ENCODE measurements around the gene KAT14. TPM values are rescaled to one million over a fixed set of nuclear protein-coding genes. Genes with fewer than 3 reads are reported as not detected.

Gene KAT14
- total RNA-seq, 1 experiment from 2014 or later: 83.2 TPM

GRCh38 chr20:18213002-18213401, 75.3 kb downstream of the KAT14 start:
- Mint-ChIP-seq H3K27ac (ENCODE audit: unreplicated experiment) (no peak overlapping the region), H3K36me3 (ENCODE audit: insufficient read depth, unreplicated experiment) (peaks cover 5% of the 10 kb centered on the region), H3K4me3 (ENCODE audit: unreplicated experiment) (no peak overlapping the region), H3K9me3 (ENCODE audit: unreplicated experiment) (no peaks in the 10 kb centered on the region), H3K4me1 (ENCODE audit: low read depth, unreplicated experiment) (peaks cover 6% of the 10 kb centered on the region), H3K27me3 (ENCODE audit: insufficient read depth, unreplicated experiment) (no peaks in the 10 kb centered on the region)
- ChIA-PET CTCF (no interaction called here), POLR2A (no interaction called here)
- H3K27me3 ChIP-seq (replicated peaks; ENCODE audit: control insufficient read depth, insufficient read depth, low read length): no peaks in the 10 kb centered on the region
- H3K9me3 ChIP-seq: no peaks in the 10 kb centered on the region
- H3K4me1 ChIP-seq: no peaks in the 10 kb centered on the region; the same call in 1 of the 2 replicates
- no peaks in the 10 kb centered on the region for H3K36me3 ChIP-seq (ENCODE audit: control insufficient read depth, insufficient read depth, low read length)
- no peak for DNase-seq
- intact Hi-C loops (cut with micrococcal nuclease; ENCODE audit: unreplicated experiment): no loop called here
- TF ChIP-seq CTCF (IDR thresholded peaks at IDR 0.05; ENCODE audit: insufficient read depth in 1 of 2, low read depth in 1 of 2, low read length in 1 of 2, severe bottlenecking in 1 of 2, unreplicated experiment in 1 of 2): no peak
- no peak overlapping the region for H3K4me3 ChIP-seq (ENCODE audit: low read depth, low read length)
- no TSS peak for BruUV-seq (replicated peaks)

GRCh38 chr20:18215566-18215965, 77.9 kb downstream of the KAT14 start:
- H3K4me3 ChIP-seq (ENCODE audit: low read depth, low read length): no peak overlapping the region
- Mint-ChIP-seq H3K27ac (ENCODE audit: unreplicated experiment) (no peak overlapping the region), H3K9me3 (ENCODE audit: unreplicated experiment) (no peaks in the 10 kb centered on the region), H3K36me3 (ENCODE audit: insufficient read depth, unreplicated experiment) (peaks cover 5% of the 10 kb centered on the region), H3K4me1 (ENCODE audit: low read depth, unreplicated experiment) (peaks cover 6% of the 10 kb centered on the region), H3K4me3 (ENCODE audit: unreplicated experiment) (no peak overlapping the region), H3K27me3 (ENCODE audit: insufficient read depth, unreplicated experiment) (no peaks in the 10 kb centered on the region)
- intact Hi-C loops (cut with micrococcal nuclease; ENCODE audit: unreplicated experiment): no loop called here
- no peaks in the 10 kb centered on the region for H3K27me3 ChIP-seq (replicated peaks; ENCODE audit: control insufficient read depth, insufficient read depth, low read length)
- H3K36me3 ChIP-seq (ENCODE audit: control insufficient read depth, insufficient read depth, low read length): no peaks in the 10 kb centered on the region
- BruUV-seq (replicated peaks): no TSS peak
- H3K9me3 ChIP-seq: no peaks in the 10 kb centered on the region
- CTCF ChIA-PET: no interaction called here
- no peaks in the 10 kb centered on the region; the same call in 1 of the 2 replicates for H3K4me1 ChIP-seq
- no peak for DNase-seq
- POLR2A ChIA-PET: no interaction called here
- TF ChIP-seq CTCF (IDR thresholded peaks at IDR 0.05; ENCODE audit: insufficient read depth in 1 of 2, low read depth in 1 of 2, low read length in 1 of 2, severe bottlenecking in 1 of 2, unreplicated experiment in 1 of 2): no peak

GRCh38 chr20:18218280-18218679, 80.6 kb downstream of the KAT14 start:
- H3K36me3 Mint-ChIP-seq (ENCODE audit: insufficient read depth, unreplicated experiment): no peaks in the 10 kb centered on the region
- H3K27me3 Mint-ChIP-seq (ENCODE audit: insufficient read depth, unreplicated experiment): no peaks in the 10 kb centered on the region
- H3K4me3 Mint-ChIP-seq (ENCODE audit: unreplicated experiment): no peak overlapping the region
- no peak for DNase-seq
- no peaks in the 10 kb centered on the region; the same call in 1 of the 2 replicates for H3K4me1 ChIP-seq
- H3K27me3 ChIP-seq (replicated peaks; ENCODE audit: control insufficient read depth, insufficient read depth, low read length): no peaks in the 10 kb centered on the region
- no peaks in the 10 kb centered on the region for H3K36me3 ChIP-seq (ENCODE audit: control insufficient read depth, insufficient read depth, low read length)
- H3K27ac Mint-ChIP-seq (ENCODE audit: unreplicated experiment): no peak overlapping the region
- BruUV-seq (replicated peaks): no TSS peak
- H3K9me3 Mint-ChIP-seq (ENCODE audit: unreplicated experiment): no peaks in the 10 kb centered on the region
- intact Hi-C loops (cut with micrococcal nuclease; ENCODE audit: unreplicated experiment): no loop called here
- peaks cover 6% of the 10 kb centered on the region for H3K4me1 Mint-ChIP-seq (ENCODE audit: low read depth, unreplicated experiment)
- POLR2A ChIA-PET: no interaction called here
- no peak overlapping the region for H3K4me3 ChIP-seq (ENCODE audit: low read depth, low read length)
- no peaks in the 10 kb centered on the region for H3K9me3 ChIP-seq
- TF ChIP-seq CTCF (IDR thresholded peaks at IDR 0.05; ENCODE audit: insufficient read depth in 1 of 2, low read depth in 1 of 2, low read length in 1 of 2, severe bottlenecking in 1 of 2, unreplicated experiment in 1 of 2): no peak
- CTCF ChIA-PET: no interaction called here

Measured in Caco-2 (cell line).